B cell (primary cell): ENCODE results near the gene CSMD2. TPM values are rescaled to one million over a fixed set of nuclear protein-coding genes. Genes with fewer than 3 reads are reported as not detected.

ENCODE experiments used
- ATAC-seq: fragments of 200-7000 bp; cut with Tn5 transposase; one replicate; pipeline ENCODE4 v1.10.0; 2021; ENCODE audit warnings: low read depth, mild to moderate bottlenecking, moderate number of reproducible peaks, moderate library complexity
- CTCF ChIA-PET: fragments of 350-600 bp; sonication (Branson Sonifier 250); formaldehyde crosslinking; loops from one replicate; lab custom pipeline; 2021; ENCODE audit warnings: antibody characterized with exemption, inconsistent platforms; lab: Charles Lee
- POLR2A ChIA-PET: fragments of 350-600 bp; sonication (Branson Sonifier 250); formaldehyde crosslinking; loops from one replicate; lab custom pipeline; 2021; ENCODE audit warnings: antibody characterized with exemption; lab: Charles Lee
- DNase-seq: peaks from one replicate; pipeline ENCODE4 v3.0.0; 2013
- H2AFZ ChIP-seq: 2 replicates; pipeline ENCODE4 v1.6.1; 2012; ENCODE audit warnings: mild to moderate bottlenecking, low read depth, low read length; ENCODE audit not compliant: insufficient read depth, poor library complexity, severe bottlenecking
- H3K27ac ChIP-seq, 2 donors: 1 replicate in 1 of 2; 2 replicates in 1 of 2; pipeline ENCODE4 v1.5.1; 2012 to 2013; ENCODE audit warnings: low read length in 2 of 2, mild to moderate bottlenecking in 2 of 2, moderate library complexity in 1 of 2
- H3K27me3 ChIP-seq, 4 experiments: fragments of 200-600 bp in 1 of 4; sonication (generic) in 1 of 4; replicated peaks in 1 of 4; 1 replicate in 2 of 4; 2 replicates in 2 of 4; pipeline versions ENCODE4 v1.6.1 to v1.7.0; 2013 to 2016; ENCODE audit warnings: low read length in 3 of 4, mild to moderate bottlenecking in 2 of 4, mixed read lengths in 1 of 4, moderate library complexity in 1 of 4; ENCODE audit not compliant: insufficient read depth in 4 of 4, control insufficient read depth in 3 of 4; ENCODE audit errors: control extremely low read depth in 1 of 4
- H3K36me3 ChIP-seq, 2 experiments: replicated peaks in 1 of 2; 1 replicate in 1 of 2; 2 replicates in 1 of 2; pipeline versions ENCODE4 v1.6.1 to v1.7.1; 2013; ENCODE audit warnings: low read length in 1 of 2; ENCODE audit not compliant: insufficient read depth in 2 of 2, control insufficient read depth in 1 of 2; ENCODE audit errors: control extremely low read depth in 1 of 2, extremely low read depth in 1 of 2
- H3K4me1 ChIP-seq, 2 donors: fragments of 200-600 bp in 1 of 2; sonication (generic) in 1 of 2; 1 replicate in 1 of 2; 2 replicates in 1 of 2; pipeline versions ENCODE4 v1.5.1 to v1.6.1; 2013 to 2017; ENCODE audit warnings: low read length in 2 of 2; ENCODE audit not compliant: control insufficient read depth in 2 of 2, insufficient read depth in 2 of 2
- H3K4me2 ChIP-seq: replicated peaks from 2 replicates; pipeline ENCODE3; 2012; ENCODE audit warnings: mild to moderate bottlenecking, low read depth, low read length; ENCODE audit not compliant: poor library complexity, severe bottlenecking
- H3K4me3 ChIP-seq, 5 experiments: fragments of 200-600 bp in 1 of 5; sonication (generic) in 1 of 5; 1 replicate in 3 of 5; 2 replicates in 2 of 5; pipeline versions ENCODE4 v1.5.1 to v1.7.0; 2011 to 2016; ENCODE audit warnings: low read length in 4 of 5, mild to moderate bottlenecking in 4 of 5, low read depth in 2 of 5, control low read depth in 1 of 5, moderate library complexity in 1 of 5; ENCODE audit not compliant: insufficient read depth in 1 of 5; ENCODE audit errors: control extremely low read depth in 1 of 5, extremely low read depth in 1 of 5
- H3K79me2 ChIP-seq: fragments of 200-600 bp; sonication (generic); one replicate; pipeline ENCODE4 v1.6.0; 2016; ENCODE audit warnings: low read length; ENCODE audit not compliant: control insufficient read depth, insufficient read depth
- H3K9ac ChIP-seq: fragments of 200-600 bp; sonication (generic); 2 replicates; pipeline ENCODE4 v1.6.1; 2017; ENCODE audit warnings: mild to moderate bottlenecking, low read length, moderate library complexity
- H3K9me3 ChIP-seq, 3 donors: one replicate each; pipeline versions ENCODE4 v1.6.1 to v1.7.1; 2013; ENCODE audit warnings: low read length in 2 of 3; ENCODE audit not compliant: control insufficient read depth in 2 of 3, insufficient read depth in 1 of 3; ENCODE audit errors: control extremely low read depth in 1 of 3
- H4K20me1 ChIP-seq: 2 replicates; pipeline ENCODE4 v1.6.0; 2012; ENCODE audit warnings: mild to moderate bottlenecking, low read length; ENCODE audit not compliant: insufficient read depth, control insufficient read depth, poor library complexity, severe bottlenecking
- H3K27ac Mint-ChIP-seq: one replicate; pipeline ENCODE4 v1.8.0; 2021; ENCODE audit warnings: mixed read lengths
- H3K27me3 Mint-ChIP-seq: one replicate; pipeline ENCODE4 v1.8.0; 2021; ENCODE audit warnings: mixed read lengths
- H3K4me1 Mint-ChIP-seq: one replicate; pipeline ENCODE4 v1.8.0; 2021; ENCODE audit warnings: mixed read lengths
- H3K4me3 Mint-ChIP-seq: one replicate; pipeline ENCODE4 v1.8.0; 2021; ENCODE audit warnings: mixed read lengths
- H3K9me3 Mint-ChIP-seq: one replicate; pipeline ENCODE4 v1.8.0; 2022; ENCODE audit warnings: mixed read lengths; ENCODE audit not compliant: insufficient read depth
- CTCF ChIP-seq: fragments of 200-600 bp; IDR thresholded peaks from one replicate; pipeline ENCODE4 v1.8.0; 2022; ENCODE audit warnings: antibody characterized with exemption, mild to moderate bottlenecking
- EZH2 ChIP-seq: IDR thresholded peaks from 2 replicates; pipeline ENCODE4 v1.6.1; 2012; ENCODE audit warnings: borderline replicate concordance, low read depth, mild to moderate bottlenecking, moderate library complexity, low read length; ENCODE audit not compliant: insufficient read depth, poor library complexity, severe bottlenecking
- WGBS: methylation state at CpG from one replicate; pipeline ENCODE4 v1.1.5; 2013; ENCODE audit warnings: missing lambda C conversion rate; ENCODE audit not compliant: insufficient coverage; 5-methylcytosine and 5-hydroxymethylcytosine counted together
- intact Hi-C: fragments of 100-400 bp; cut with micrococcal nuclease; formaldehyde crosslinking; loops from one replicate; pipeline ENCODE4 v1.10.0; 2022
- polyA plus RNA-seq: library from polyadenylated mRNA; depleted of rRNA; stranded (reverse); fragments of >200 nt; gene quantifications from 2 replicates; pipeline ENCODE4 v1.2.3, GENCODE V29; 2012
- total RNA-seq, 2 donors: library from RNA; stranded (reverse); fragments of 120-200 nt in 1 of 2; gene quantifications; 1 replicate in 1 of 2; 2 replicates in 1 of 2; pipeline versions ENCODE4 v1.2.3 to v1.2.4, GENCODE V29; 2013 to 2022

CSMD2 gene
- total and polyA plus RNA-seq, 2 donors (not counting 1 experiment from before 2014, with no cell fraction given), result not detected

GRCh38 chr1:33823401-33823800 lies 341.6 kb downstream of the CSMD2 start:
- Histone ChIP-seq H3K4me3 (no peak overlapping the region), H3K9ac (no peak overlapping the region), H3K27ac (no peak overlapping the region), H3K36me3 (no peaks in the 10 kb centered on the region), H3K9me3 (peaks cover 0 to 11% (median 0%) of the 10 kb centered on the region in 3 donors), H3K27me3 (no peaks in the 10 kb centered on the region), H3K4me2 (no peak overlapping the region), H2AFZ (no peak overlapping the region), H4K20me1 (no peaks in the 10 kb centered on the region), H3K79me2 (no peaks in the 10 kb centered on the region), H3K4me1 (no peaks in the 10 kb centered on the region)
- Mint-ChIP-seq H3K27ac (no peak overlapping the region), H3K27me3 (peaks cover 7% of the 10 kb centered on the region), H3K4me3 (no peak overlapping the region), H3K9me3 (no peaks in the 10 kb centered on the region), H3K4me1 (no peaks in the 10 kb centered on the region)
- ChIA-PET POLR2A (no interaction called here), CTCF (no interaction called here)
- intact Hi-C loops, result no loop called here
- DNase-seq, result no peak
- WGBS, result 83% methylated on average over 1 of the region's 2 CpGs
- no peak for ATAC-seq
- no peak for TF ChIP-seq CTCF
- TF ChIP-seq EZH2, result no peak

GRCh38 chr1:33822396-33822795 lies 342.6 kb downstream of the CSMD2 start:
- H3K4me1 Mint-ChIP-seq, result no peaks in the 10 kb centered on the region
- no peak overlapping the region for H3K4me3 Mint-ChIP-seq
- 57% methylated on average over 4 of the region's 6 CpGs for WGBS
- Histone ChIP-seq H4K20me1 (no peaks in the 10 kb centered on the region), H3K79me2 (no peaks in the 10 kb centered on the region), H3K4me2 (no peak overlapping the region), H3K9me3 (peaks cover 0 to 8% (median 0%) of the 10 kb centered on the region in 3 donors), H3K27ac (no peak overlapping the region), H3K9ac (no peak overlapping the region), H3K4me3 (no peak overlapping the region), H3K36me3 (no peaks in the 10 kb centered on the region), H3K4me1 (no peaks in the 10 kb centered on the region), H3K27me3 (no peaks in the 10 kb centered on the region), H2AFZ (no peak overlapping the region)
- ATAC-seq (no peak), DNase-seq (no peak)
- TF ChIP-seq CTCF (no peak), EZH2 (no peak)
- no peak overlapping the region for H3K27ac Mint-ChIP-seq
- POLR2A ChIA-PET, result no interaction called here
- intact Hi-C loops, result no loop called here
- H3K27me3 Mint-ChIP-seq, result peaks cover 10% of the 10 kb centered on the region
- CTCF ChIA-PET, result no interaction called here
- no peaks in the 10 kb centered on the region for H3K9me3 Mint-ChIP-seq
